PFSK-1 (cell line): ENCODE results near the gene TOGARAM1.

Experiments used
- FOXP2 ChIP-seq: optimal IDR thresholded peaks from 2 replicates; pipeline ENCODE3; 2011; ENCODE audit warnings: borderline replicate concordance, control low read depth, inconsistent platforms; ENCODE audit not compliant: insufficient read depth; ENCODE audit errors: extremely low read length, extremely low read depth
- POLR2AphosphoS5 ChIP-seq: IDR thresholded peaks from 2 replicates; pipeline ENCODE4 v1.6.1; 2012; ENCODE audit warnings: low read depth, mild to moderate bottlenecking, control low read depth, low read length, moderate library complexity
- REST ChIP-seq, 2 experiments: IDR thresholded peaks; 2 replicates each; pipeline versions ENCODE4 v1.6.1 to v1.8.0; 2011 to 2012; ENCODE audit warnings: low read depth in 2 of 2, low read length in 2 of 2, control low read depth in 1 of 2, inconsistent platforms in 1 of 2, mild to moderate bottlenecking in 1 of 2, moderate library complexity in 1 of 2; ENCODE audit not compliant: insufficient read depth in 1 of 2
- SIN3A ChIP-seq: IDR thresholded peaks from 2 replicates; pipeline ENCODE4 v1.6.1; 2012; ENCODE audit warnings: mild to moderate bottlenecking, low read length, moderate library complexity, borderline replicate concordance; ENCODE audit not compliant: insufficient read depth
- TAF1 ChIP-seq: IDR thresholded peaks from 2 replicates; pipeline ENCODE4 v1.6.1; 2012; ENCODE audit warnings: low read length, control low read depth, borderline replicate concordance; ENCODE audit not compliant: insufficient read depth

The TOGARAM1 gene

GRCh38 chr14:45038256-45038655, 76.3 kb downstream of the TOGARAM1 start:
- TF ChIP-seq REST (IDR thresholded peaks at IDR 0.05; ENCODE audit: insufficient read depth in 1 of 2, low read depth in 2 of 2, low read length in 2 of 2), result no peak
- no peak for TF ChIP-seq FOXP2
- no peak for TF ChIP-seq SIN3A
- TF ChIP-seq TAF1, result no peak
- TF ChIP-seq POLR2AphosphoS5, result no peak

- no peak for TF ChIP-seq TAF1
- TF ChIP-seq FOXP2, result no peak
Observed at GRCh38 chr14:45038865-45039264, 76.9 kb downstream of the TOGARAM1 start.

DNA sequence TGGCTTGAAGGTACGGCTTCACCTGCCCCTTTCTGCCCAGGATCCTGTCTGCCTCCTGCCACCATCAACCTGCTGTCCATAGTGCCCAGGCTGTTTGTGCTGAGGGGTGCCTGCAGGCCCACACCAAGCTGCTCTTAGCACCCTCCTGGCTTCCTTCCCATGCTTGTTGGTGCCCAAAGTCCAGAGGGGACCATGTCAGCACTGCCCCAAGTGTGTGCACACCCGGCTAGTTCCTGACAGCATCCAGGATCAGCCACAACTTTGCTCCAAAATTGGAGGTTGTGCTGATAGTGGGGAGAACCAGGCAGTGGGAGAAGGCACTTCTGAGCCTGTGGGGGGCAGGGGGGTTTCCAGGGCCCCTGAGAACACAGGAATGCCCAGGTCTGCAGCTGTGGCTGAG, 77.4 kb downstream of the TOGARAM1 start:
- TF ChIP-seq FOXP2 (no peak), REST (IDR thresholded peaks at IDR 0.05; ENCODE audit: insufficient read depth in 1 of 2, low read depth in 2 of 2, low read length in 2 of 2) (no peak), TAF1 (no peak), POLR2AphosphoS5 (no peak), SIN3A (no peak)

DNA sequence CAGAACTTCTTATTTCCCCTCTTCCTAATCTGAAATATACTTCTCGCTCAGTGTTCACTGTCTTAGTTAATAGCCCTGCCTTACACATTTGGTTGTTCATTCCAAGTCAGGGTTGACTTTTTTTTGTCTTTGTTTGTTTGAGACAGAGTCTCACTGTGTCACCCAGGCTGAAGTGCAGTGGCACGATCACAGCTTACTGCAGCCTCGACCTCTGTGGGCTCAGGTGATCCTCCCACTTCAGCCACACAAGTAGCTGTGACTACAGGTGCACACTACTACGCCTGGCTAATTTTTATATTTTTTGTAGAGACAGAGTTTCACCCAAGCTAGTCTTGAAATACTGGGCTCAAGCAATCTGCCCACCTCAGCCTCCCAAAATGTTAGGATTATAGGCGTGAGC, 79.7 kb downstream of the TOGARAM1 start:
- no peak for TF ChIP-seq TAF1

- TF ChIP-seq TAF1 (no peak), POLR2AphosphoS5 (no peak), REST (IDR thresholded peaks at IDR 0.05; ENCODE audit: insufficient read depth in 1 of 2, low read depth in 2 of 2, low read length in 2 of 2) (no peak), FOXP2 (no peak), SIN3A (no peak)
Observed at GRCh38 chr14:45044638-45045037, 82.6 kb downstream of the TOGARAM1 start.

DNA sequence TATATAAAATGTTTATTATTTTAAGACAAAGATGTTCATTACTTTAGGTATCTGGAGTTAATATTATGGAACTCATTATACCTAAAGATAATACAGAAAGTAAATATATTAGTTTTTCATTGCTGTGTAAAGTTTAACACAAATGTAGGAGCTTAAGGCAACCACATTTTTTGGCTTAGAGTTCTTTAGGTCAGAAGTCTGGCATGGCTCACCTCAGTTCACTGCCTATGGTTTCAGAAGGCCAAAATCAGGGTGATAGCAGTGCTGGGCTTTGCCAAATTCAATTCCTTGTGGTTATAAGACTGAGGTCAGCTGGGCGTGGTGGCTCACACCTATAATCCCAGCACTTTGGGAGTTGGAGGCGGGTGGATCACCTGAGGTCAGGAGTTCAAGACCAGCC, 86.4 kb downstream of the TOGARAM1 start:
- TF ChIP-seq SIN3A (no peak), POLR2AphosphoS5 (no peak), TAF1 (no peak), REST (IDR thresholded peaks at IDR 0.05; ENCODE audit: insufficient read depth in 1 of 2, low read depth in 2 of 2, low read length in 2 of 2) (no peak), FOXP2 (no peak)
